Fibroblast of lung (primary cell): Measurements from ENCODE around the gene PRPS1L1.

ENCODE experiments used
- CTCF ChIP-seq, 2 donors: IDR thresholded peaks in 1 of 2; conservative IDR thresholded peaks in 1 of 2; 1 replicate in 1 of 2; 2 replicates in 1 of 2; pipeline ENCODE4 v1.5.1; 2011 to 2012; ENCODE audit warnings: low read length in 2 of 2, control low read depth in 1 of 2, inconsistent platforms in 1 of 2, low read depth in 1 of 2, mild to moderate bottlenecking in 1 of 2
- EZH2 ChIP-seq: IDR thresholded peaks from 2 replicates; pipeline ENCODE4 v1.5.1; 2012; ENCODE audit warnings: low read length, control low read depth, mild to moderate bottlenecking; ENCODE audit errors: missing control alignments

GRCh38 chr7:18016547-18017444 lies 10.8 kb downstream of the PRPS1L1 start:
- no peak for TF ChIP-seq CTCF (conservative IDR thresholded peaks at IDR 0.05 in 1 of 2, IDR thresholded peaks at IDR 0.05 in 1 of 2; ENCODE audit: low read depth in 1 of 2, low read length in 2 of 2)
- TF ChIP-seq EZH2: no peak
